ENCODE data around the gene FRAT2. TPM values are rescaled to one million over a fixed set of nuclear protein-coding genes. Genes with fewer than 3 reads are reported as not detected.

FRAT2 gene
- total and polyA plus RNA-seq, 2 of the 13 experiments (the other 11 are each of a cell fraction or from before 2014, with no cell fraction given): 7.2 to 14.1 TPM

DNA sequence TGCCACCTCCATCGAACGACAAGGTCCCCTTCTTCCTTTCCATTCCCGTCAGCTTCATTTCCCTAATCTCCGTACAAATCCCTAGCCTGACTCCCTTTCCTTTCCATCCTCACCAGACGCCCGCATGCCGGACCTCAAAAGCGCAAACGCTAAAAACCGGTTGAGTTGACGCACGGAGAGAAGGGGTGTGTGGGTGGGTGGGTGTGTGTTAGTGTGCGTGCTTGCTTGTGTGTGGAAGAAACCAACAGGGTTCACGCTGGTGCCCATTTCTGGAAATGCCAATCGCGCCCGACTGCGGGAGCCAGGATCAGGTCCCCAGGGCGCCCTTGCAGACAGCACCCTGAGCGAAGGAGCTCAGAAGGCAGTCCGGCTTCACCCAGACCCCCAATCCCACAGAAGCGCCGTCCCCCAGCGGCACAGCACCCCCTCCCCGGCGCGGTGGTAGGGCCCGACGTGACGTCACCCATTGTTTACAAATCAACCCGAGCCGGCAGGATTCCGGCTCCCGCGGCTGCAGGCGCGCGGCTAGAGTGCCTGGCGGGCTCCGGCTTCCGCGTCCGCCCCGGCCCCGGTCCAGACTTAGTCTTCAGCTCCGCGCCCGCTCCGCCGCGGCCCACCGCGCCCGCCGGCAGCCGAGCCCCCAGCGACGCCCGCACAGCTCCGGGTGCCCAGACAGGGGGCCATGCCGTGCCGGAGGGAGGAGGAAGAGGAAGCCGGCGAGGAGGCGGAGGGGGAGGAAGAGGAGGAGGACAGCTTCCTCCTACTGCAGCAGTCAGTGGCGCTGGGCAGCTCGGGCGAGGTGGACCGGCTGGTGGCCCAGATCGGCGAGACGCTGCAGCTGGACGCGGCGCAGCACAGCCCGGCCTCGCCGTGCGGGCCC, 15.5 kb downstream of the FRAT2 start, which contains the start of gene FRAT1 (continued):
- TF ChIP-seq ZNF7 (CRISPR knock-in tag; IDR thresholded peaks at IDR 0.05) (no peak), ZNF609 (CRISPR knock-in tag; IDR thresholded peaks at IDR 0.05; ENCODE audit: borderline replicate concordance) (no peak), SKI (IDR thresholded peaks at IDR 0.05; ENCODE audit: partially characterized antibody) (peak; percentile 46), ZNF264 (CRISPR knock-in tag; IDR thresholded peaks at IDR 0.05) (no peak), ZBTB1 (CRISPR knock-in tag; IDR thresholded peaks at IDR 0.05; ENCODE audit: borderline replicate concordance) (no peak), NPAS2 (CRISPR knock-in tag; IDR thresholded peaks at IDR 0.05; ENCODE audit: borderline replicate concordance) (no peak), RXRB (CRISPR knock-in tag; IDR thresholded peaks at IDR 0.05; ENCODE audit: borderline replicate concordance) (no peak; the same call in 1 of the 2 replicates), SMAD9 (CRISPR knock-in tag; IDR thresholded peaks at IDR 0.05) (no peak), ZNF678 (CRISPR knock-in tag; IDR thresholded peaks at IDR 0.05) (no peak), SP140L (CRISPR knock-in tag; IDR thresholded peaks at IDR 0.05; ENCODE audit: borderline replicate concordance) (no peak), ZNF724P (CRISPR knock-in tag; IDR thresholded peaks at IDR 0.05; ENCODE audit: borderline replicate concordance) (0 out of 2 replicates have a peak, but pooled peaks have one; percentile 54), ERF (CRISPR knock-in tag; IDR thresholded peaks at IDR 0.05) (no peak; the same call in 1 of the 2 replicates), CBX5 (CRISPR knock-in tag; IDR thresholded peaks at IDR 0.05; ENCODE audit: borderline replicate concordance) (no peak), ZNF567 (CRISPR knock-in tag; IDR thresholded peaks at IDR 0.05; ENCODE audit: borderline replicate concordance) (no peak), GATAD2A (CRISPR knock-in tag; IDR thresholded peaks at IDR 0.05) (no peak), MZF1 (CRISPR knock-in tag; IDR thresholded peaks at IDR 0.05; ENCODE audit: borderline replicate concordance) (no peak), FOXC1 (CRISPR knock-in tag; IDR thresholded peaks at IDR 0.05; ENCODE audit: borderline replicate concordance) (no peak), MXI1 (IDR thresholded peaks at IDR 0.05; ENCODE audit: borderline replicate concordance, low read depth, low read length) (peak; percentile 59; the same call in 1 of the 3 replicates)
- TF ChIP-seq, protein P1, sequence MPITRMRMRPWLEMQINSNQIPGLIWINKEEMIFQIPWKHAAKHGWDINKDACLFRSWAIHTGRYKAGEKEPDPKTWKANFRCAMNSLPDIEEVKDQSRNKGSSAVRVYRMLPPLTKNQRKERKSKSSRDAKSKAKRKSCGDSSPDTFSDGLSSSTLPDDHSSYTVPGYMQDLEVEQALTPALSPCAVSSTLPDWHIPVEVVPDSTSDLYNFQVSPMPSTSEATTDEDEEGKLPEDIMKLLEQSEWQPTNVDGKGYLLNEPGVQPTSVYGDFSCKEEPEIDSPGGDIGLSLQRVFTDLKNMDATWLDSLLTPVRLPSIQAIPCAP (CRISPR knock-in tag; IDR thresholded peaks at IDR 0.05; ENCODE audit: low read depth): no peak
- TF ChIP-seq, protein P2, sequence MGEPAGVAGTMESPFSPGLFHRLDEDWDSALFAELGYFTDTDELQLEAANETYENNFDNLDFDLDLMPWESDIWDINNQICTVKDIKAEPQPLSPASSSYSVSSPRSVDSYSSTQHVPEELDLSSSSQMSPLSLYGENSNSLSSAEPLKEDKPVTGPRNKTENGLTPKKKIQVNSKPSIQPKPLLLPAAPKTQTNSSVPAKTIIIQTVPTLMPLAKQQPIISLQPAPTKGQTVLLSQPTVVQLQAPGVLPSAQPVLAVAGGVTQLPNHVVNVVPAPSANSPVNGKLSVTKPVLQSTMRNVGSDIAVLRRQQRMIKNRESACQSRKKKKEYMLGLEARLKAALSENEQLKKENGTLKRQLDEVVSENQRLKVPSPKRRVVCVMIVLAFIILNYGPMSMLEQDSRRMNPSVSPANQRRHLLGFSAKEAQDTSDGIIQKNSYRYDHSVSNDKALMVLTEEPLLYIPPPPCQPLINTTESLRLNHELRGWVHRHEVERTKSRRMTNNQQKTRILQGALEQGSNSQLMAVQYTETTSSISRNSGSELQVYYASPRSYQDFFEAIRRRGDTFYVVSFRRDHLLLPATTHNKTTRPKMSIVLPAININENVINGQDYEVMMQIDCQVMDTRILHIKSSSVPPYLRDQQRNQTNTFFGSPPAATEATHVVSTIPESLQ (CRISPR knock-in tag; conservative IDR thresholded peaks at IDR 0.05): no peak
- TF ChIP-seq, protein P3, sequence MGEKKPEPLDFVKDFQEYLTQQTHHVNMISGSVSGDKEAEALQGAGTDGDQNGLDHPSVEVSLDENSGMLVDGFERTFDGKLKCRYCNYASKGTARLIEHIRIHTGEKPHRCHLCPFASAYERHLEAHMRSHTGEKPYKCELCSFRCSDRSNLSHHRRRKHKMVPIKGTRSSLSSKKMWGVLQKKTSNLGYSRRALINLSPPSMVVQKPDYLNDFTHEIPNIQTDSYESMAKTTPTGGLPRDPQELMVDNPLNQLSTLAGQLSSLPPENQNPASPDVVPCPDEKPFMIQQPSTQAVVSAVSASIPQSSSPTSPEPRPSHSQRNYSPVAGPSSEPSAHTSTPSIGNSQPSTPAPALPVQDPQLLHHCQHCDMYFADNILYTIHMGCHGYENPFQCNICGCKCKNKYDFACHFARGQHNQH (CRISPR knock-in tag; IDR thresholded peaks at IDR 0.05): peak; percentile 23; the same call in 1 of the 2 replicates
